GM12872 (cell line): ENCODE data around the gene FAM9C.

Source experiments
- CTCF ChIP-seq: IDR thresholded peaks from 3 replicates; pipeline ENCODE4 v1.5.1; 2011; ENCODE audit warnings: low read depth, mild to moderate bottlenecking, low read length, moderate library complexity; ENCODE audit not compliant: insufficient read depth

The FAM9C gene

GRCh38 chrX:12986886-12987285 lies 57.5 kb downstream of the FAM9C start:
- TF ChIP-seq CTCF: no peak

GRCh38 chrX:12986164-12986779 lies 58.1 kb downstream of the FAM9C start:
- no peak for TF ChIP-seq CTCF
